HEK293 (cell line): ENCODE measurements around the gene EEF1AKMT1.

Source experiments
- CTCF ChIA-PET: fragments of 350-600 bp; formaldehyde crosslinking; extraction: SDS; loops from one replicate; lab custom pipeline; 2021; ENCODE audit warnings: antibody characterized with exemption; lab: Yijun Ruan, JAX
- POLR2A ChIA-PET: fragments of 300-600 bp; formaldehyde crosslinking; extraction: SDS; loops from one replicate; lab custom pipeline; 2020; ENCODE audit warnings: antibody characterized with exemption, inconsistent platforms; lab: Yijun Ruan, JAX
- H3K27ac ChIP-seq: fragments of 200-500 bp; sonication (Bioruptor generic); 2 replicates; pipeline ENCODE4 v1.5.1; 2014; ENCODE audit warnings: low read depth, low read length, control low read depth, inconsistent platforms; ENCODE audit errors: extremely low read depth
- H3K36me3 ChIP-seq, 2 experiments: fragments of 200-500 bp in 1 of 2; sonication (Bioruptor generic) in 1 of 2; 1 replicate in 1 of 2; 2 replicates in 1 of 2; pipeline ENCODE4 v1.5.1; 2014 to 2017; ENCODE audit warnings: inconsistent platforms in 2 of 2, low read length in 2 of 2; ENCODE audit not compliant: control insufficient read depth in 2 of 2, insufficient read depth in 1 of 2
- H3K4me1 ChIP-seq: fragments of 200-500 bp; sonication (Bioruptor generic); 2 replicates; pipeline ENCODE4 v1.5.1; 2014; ENCODE audit warnings: mild to moderate bottlenecking, low read length, inconsistent platforms; ENCODE audit not compliant: control insufficient read depth, insufficient read depth
- H3K4me3 ChIP-seq: 2 replicates; pipeline ENCODE4 v1.5.1; 2011; ENCODE audit warnings: low read depth, mild to moderate bottlenecking, control low read depth, low read length, moderate library complexity
- H3K9me3 ChIP-seq: fragments of 200-500 bp; sonication (Bioruptor generic); 2 replicates; pipeline ENCODE4 v1.5.1; 2014; ENCODE audit warnings: low read depth, low read length, inconsistent platforms; ENCODE audit not compliant: control insufficient read depth, insufficient read depth
- ATF2 ChIP-seq: fragments of 450-650 bp; formaldehyde crosslinking; IDR thresholded peaks from 2 replicates; pipeline ENCODE4 v1.5.1; 2016; ENCODE audit warnings: missing biosample characterization, missing genetic modification characterization, low read depth
- FEZF1 ChIP-seq: fragments of 450-650 bp; formaldehyde crosslinking; IDR thresholded peaks from 2 replicates; pipeline ENCODE4 v1.5.1; 2016; ENCODE audit warnings: missing biosample characterization, missing genetic modification characterization
- RBAK ChIP-seq: fragments of 450-650 bp; formaldehyde crosslinking; IDR thresholded peaks from 2 replicates; pipeline ENCODE4 v1.5.1; 2016; ENCODE audit warnings: missing biosample characterization, missing genetic modification characterization
- REST ChIP-seq: fragments of 450-650 bp; formaldehyde crosslinking; IDR thresholded peaks from 2 replicates; pipeline ENCODE4 v1.5.1; 2016; ENCODE audit warnings: missing biosample characterization, missing genetic modification characterization
- ZBTB20 ChIP-seq: fragments of 450-650 bp; formaldehyde crosslinking; IDR thresholded peaks from 2 replicates; pipeline ENCODE4 v1.5.1; 2016; ENCODE audit warnings: missing biosample characterization, missing genetic modification characterization
- ZBTB8A ChIP-seq: fragments of 450-650 bp; formaldehyde crosslinking; IDR thresholded peaks from 2 replicates; pipeline ENCODE4 v1.5.1; 2016; ENCODE audit warnings: missing biosample characterization, missing genetic modification characterization
- ZEB2 ChIP-seq: fragments of 450-650 bp; formaldehyde crosslinking; IDR thresholded peaks from 2 replicates; pipeline ENCODE4 v1.5.1; 2016; ENCODE audit warnings: missing biosample characterization, missing genetic modification characterization
- ZNF112 ChIP-seq: fragments of 450-650 bp; formaldehyde crosslinking; IDR thresholded peaks from 2 replicates; pipeline ENCODE4 v1.5.0; 2017; ENCODE audit warnings: missing biosample characterization, missing genetic modification characterization
- ZNF121 ChIP-seq: fragments of 450-650 bp; formaldehyde crosslinking; IDR thresholded peaks from 2 replicates; pipeline ENCODE4 v1.5.1; 2016; ENCODE audit warnings: missing biosample characterization, missing genetic modification characterization
- ZNF174 ChIP-seq: fragments of 450-650 bp; formaldehyde crosslinking; IDR thresholded peaks from 2 replicates; pipeline ENCODE4 v1.5.0; 2017; ENCODE audit warnings: missing biosample characterization, mild to moderate bottlenecking, missing genetic modification characterization
- ZNF239 ChIP-seq: fragments of 450-650 bp; formaldehyde crosslinking; IDR thresholded peaks from 2 replicates; pipeline ENCODE4 v1.5.1; 2016; ENCODE audit warnings: missing biosample characterization, missing genetic modification characterization
- ZNF311 ChIP-seq: fragments of 450-650 bp; formaldehyde crosslinking; IDR thresholded peaks from 2 replicates; pipeline ENCODE4 v1.5.1; 2017; ENCODE audit warnings: missing biosample characterization, missing genetic modification characterization, borderline replicate concordance
- ZNF362 ChIP-seq: fragments of 450-650 bp; formaldehyde crosslinking; IDR thresholded peaks from 2 replicates; pipeline ENCODE4 v1.5.1; 2016; ENCODE audit warnings: missing biosample characterization, missing genetic modification characterization
- ZNF548 ChIP-seq: fragments of 450-650 bp; formaldehyde crosslinking; IDR thresholded peaks from 2 replicates; pipeline ENCODE4 v1.5.1; 2016; ENCODE audit warnings: missing biosample characterization, missing genetic modification characterization
- ZNF571 ChIP-seq: fragments of 450-650 bp; formaldehyde crosslinking; IDR thresholded peaks from 2 replicates; pipeline ENCODE4 v1.5.0; 2017; ENCODE audit warnings: missing biosample characterization, missing genetic modification characterization
- ZNF580 ChIP-seq: fragments of 450-650 bp; formaldehyde crosslinking; IDR thresholded peaks from 2 replicates; pipeline ENCODE4 v1.5.1; 2016; ENCODE audit warnings: missing biosample characterization, missing genetic modification characterization
- ZNF658 ChIP-seq: fragments of 450-650 bp; formaldehyde crosslinking; IDR thresholded peaks from 2 replicates; pipeline ENCODE4; 2016; ENCODE audit warnings: missing biosample characterization, missing genetic modification characterization
- ZNF785 ChIP-seq: fragments of 450-650 bp; formaldehyde crosslinking; IDR thresholded peaks from 2 replicates; pipeline ENCODE4 v1.5.1; 2016; ENCODE audit warnings: missing biosample characterization, missing genetic modification characterization
- ZXDB ChIP-seq: fragments of 450-650 bp; formaldehyde crosslinking; IDR thresholded peaks from 2 replicates; pipeline ENCODE4 v1.5.1; 2016; ENCODE audit warnings: missing biosample characterization, missing genetic modification characterization

The EEF1AKMT1 gene

GRCh38 chr13:20702915-20703779, 70.6 kb downstream of the EEF1AKMT1 start, which contains the start of gene IL17D (continued):
- TF ChIP-seq FEZF1 (no peak), ZNF311 (tag by site-specific recombination) (no peak), ATF2 (no peak), ZNF239 (no peak), RBAK (tag by site-specific recombination) (no peak), ZNF174 (tag by site-specific recombination) (no peak), ZBTB20 (tag by site-specific recombination) (peak; percentile 62; the same call in 1 of the 2 replicates), ZNF571 (tag by site-specific recombination) (no peak), ZNF785 (tag by site-specific recombination) (no peak), ZNF658 (tag by site-specific recombination) (no peak), ZBTB8A (tag by site-specific recombination) (peak; percentile 83), ZNF121 (tag by site-specific recombination) (peak; percentile 87), ZEB2 (tag by site-specific recombination) (no peak), ZNF580 (tag by site-specific recombination) (no peak), ZNF112 (tag by site-specific recombination) (no peak), ZXDB (tag by site-specific recombination) (peak; percentile 47; the same call in 1 of the 2 replicates)

GRCh38 chr13:20702530-20702914, 71.2 kb downstream of the EEF1AKMT1 start:
- Histone ChIP-seq H3K4me3 (peak overlapping the region; percentile 50), H3K4me1 (peaks cover 5% of the 10 kb centered on the region), H3K36me3 (no peaks in the 10 kb centered on the region), H3K9me3 (no peaks in the 10 kb centered on the region), H3K27ac (no peak overlapping the region; the same call in 1 of the 2 replicates)
- CTCF ChIA-PET = interaction anchor here (0.7 to 1.0 kb wide), 2 partner anchors 20 to 117 kb away, joined by 3 to 4 read pairs; no protein-coding TSS in a partner anchor
- no peak for TF ChIP-seq ZNF548 (tag by site-specific recombination)
- TF ChIP-seq REST (tag by site-specific recombination) = peak; percentile 71
- TF ChIP-seq ZNF362 = no peak
- POLR2A ChIA-PET = no interaction called here
